GM18499 (cell line): ENCODE data around the gene NTPCR.
"Not testable (repeated sequence)": the region's sequence is repeated elsewhere in the genome, so short reads cannot be mapped to it uniquely, and the experiment has no call there.

Experiments
- ATAC-seq: cut with Tn5 transposase; IDR thresholded peaks from one replicate; pipeline ENCODE4 v1.9.1; 2021; ENCODE audit warnings: moderate number of reproducible peaks; ENCODE audit not compliant: insufficient read depth, unreplicated experiment

Gene NTPCR

GRCh38 chr1:232983375-232983774, 33.0 kb downstream of the NTPCR start:
- no peak for ATAC-seq

- no peak for ATAC-seq
These were observed 33.6 kb downstream of the NTPCR start for GRCh38 chr1:232983817-232984567.

GRCh38 chr1:232984577-232985425, 34.4 kb downstream of the NTPCR start:
- ATAC-seq: no peak

GRCh38 chr1:232985882-232986526, 35.6 kb downstream of the NTPCR start:
- ATAC-seq: no peak

- no peak for ATAC-seq
These were observed 36.1 kb downstream of the NTPCR start for GRCh38 chr1:232986527-232986922.

GRCh38 chr1:232987046-232987773, 36.8 kb downstream of the NTPCR start:
- no peak for ATAC-seq

- no peak for ATAC-seq
These were observed 37.3 kb downstream of the NTPCR start for GRCh38 chr1:232987774-232988140.

GRCh38 chr1:232988572-232989040, 38.2 kb downstream of the NTPCR start:
- ATAC-seq: no peak

GRCh38 chr1:232990176-232991128, 40.0 kb downstream of the NTPCR start:
- ATAC-seq: no peak

- ATAC-seq: no peak
These were observed 40.8 kb downstream of the NTPCR start for GRCh38 chr1:232991238-232991637.

- no peak for ATAC-seq
These were observed 41.8 kb downstream of the NTPCR start for GRCh38 chr1:232992227-232992626.

GRCh38 chr1:232993555-232993954, 43.1 kb downstream of the NTPCR start:
- no peak for ATAC-seq

GRCh38 chr1:232995189-232995588, 44.8 kb downstream of the NTPCR start:
- no peak for ATAC-seq

GRCh38 chr1:232996143-232996542, 45.7 kb downstream of the NTPCR start:
- no peak for ATAC-seq

GRCh38 chr1:232998138-232998537, 47.7 kb downstream of the NTPCR start:
- no peak for ATAC-seq

- no peak for ATAC-seq
These were observed 48.2 kb downstream of the NTPCR start for GRCh38 chr1:232998646-232999045.

- ATAC-seq: no peak
These were observed 49.7 kb downstream of the NTPCR start for GRCh38 chr1:232999956-233000625.

- ATAC-seq: not testable (repeated sequence)
These were observed 53.2 kb downstream of the NTPCR start for GRCh38 chr1:233003638-233004037.

GRCh38 chr1:233004451-233004850, 54.0 kb downstream of the NTPCR start:
- no peak for ATAC-seq
